Sigmoid colon (tissue), 7 donors: Measurements from ENCODE around the gene KIAA2012. TPM values are rescaled to one million over a fixed set of nuclear protein-coding genes. Genes with fewer than 3 reads are reported as not detected.
A peak's percentile ranks its signal among the peaks of the same experiment; 100 is the strongest.

Experiments used
- DNase-seq: peaks from one replicate; pipeline ENCODE4 v3.0.0-alpha.2; 2019
- H3K27ac ChIP-seq, 4 donors: fragments of 200-600 bp; sonication (generic); one replicate each; pipeline ENCODE4 v1.5.1; 2016 to 2019; ENCODE audit warnings: mild to moderate bottlenecking in 1 of 4
- H3K27me3 ChIP-seq, 3 donors: fragments of 200-600 bp; sonication (generic); one replicate each; pipeline ENCODE4 v1.5.1; 2019; ENCODE audit warnings: mild to moderate bottlenecking in 1 of 3
- H3K36me3 ChIP-seq, 4 donors: fragments of 200-600 bp; sonication (generic); one replicate each; pipeline ENCODE4 v1.5.1; 2016 to 2019
- H3K4me1 ChIP-seq, 4 donors: fragments of 200-600 bp; sonication (generic); one replicate each; pipeline ENCODE4 v1.5.1; 2017 to 2019
- H3K4me3 ChIP-seq, 4 donors: fragments of 200-600 bp; sonication (generic); one replicate each; pipeline ENCODE4 v1.5.1; 2017 to 2019; ENCODE audit warnings: mild to moderate bottlenecking in 2 of 4, moderate library complexity in 1 of 4
- H3K9me3 ChIP-seq, 4 donors: fragments of 200-600 bp in 3 of 4; sonication (generic) in 3 of 4; one replicate each; pipeline versions ENCODE4 v1.5.1 to v1.6.1; 2013 to 2019
- CTCF ChIP-seq, 4 experiments: fragments of 450-650 bp in 3 of 4; fragments of 200-600 bp in 1 of 4; IDR thresholded peaks; one replicate each; pipeline ENCODE4 v1.5.1; 2016 to 2019; ENCODE audit warnings: antibody characterized with exemption in 4 of 4, mild to moderate bottlenecking in 3 of 4, moderate library complexity in 2 of 4
- EP300 ChIP-seq, 4 donors: sonication (generic); formaldehyde crosslinking; IDR thresholded peaks; one replicate each; pipeline ENCODE4 v1.6.1; 2017; ENCODE audit warnings: antibody characterized with exemption in 4 of 4
- POLR2A ChIP-seq, 2 donors: fragments of 450-650 bp; IDR thresholded peaks; one replicate each; pipeline ENCODE4 v1.6.1; 2016; ENCODE audit warnings: antibody characterized with exemption in 2 of 2, mild to moderate bottlenecking in 2 of 2, moderate library complexity in 2 of 2
- POLR2AphosphoS5 ChIP-seq, 4 donors: sonication (generic); formaldehyde crosslinking; IDR thresholded peaks; one replicate each; pipeline ENCODE4 v1.6.1; 2017; ENCODE audit warnings: antibody characterized with exemption in 4 of 4
- WGBS, 2 donors: extraction: QIAGEN DNeasy Blood & Tissue Kit; methylation state at CpG; one replicate each; pipeline ENCODE4 v1.1.7; 2013; 5-methylcytosine and 5-hydroxymethylcytosine counted together
- intact Hi-C: fragments of 100-400 bp; cut with DNase I; formaldehyde crosslinking; loops from one replicate; pipeline ENCODE4 v1.15.1; 2023
- polyA plus RNA-seq, 3 donors: library from polyadenylated mRNA; stranded (reverse); fragments of 200-250 nt; gene quantifications; one replicate each; pipeline ENCODE4 v1.2.3, GENCODE V29; 2013
- total RNA-seq, 4 donors: library from RNA; depleted of rRNA; stranded (reverse); fragments of >200 nt; gene quantifications; one replicate each; pipeline ENCODE4 v1.1.0, GENCODE V29; 2016
- donor health status: healthy with polysubstance abuse.
- donor health status: Bipolar disorder and iron deficiency.
- donor health status: healthy.

KIAA2012 gene
- total and polyA plus RNA-seq, 7 donors: 0.04 to 0.83 (median 0.16) TPM; not detected in 4

GRCh38 chr2:202147775-202148174 is 74.7 kb downstream of the KIAA2012 start:
- 64 to 66% methylated on average over 4 of the region's 4 CpGs for WGBS, 2 donors
- no peaks in the 10 kb centered on the region for H3K27me3 ChIP-seq
- peaks cover 0 to 30% (median 20%) of the 10 kb centered on the region in 4 donors for H3K4me1 ChIP-seq
- no peak for TF ChIP-seq CTCF (IDR thresholded peaks at IDR 0.05)
- TF ChIP-seq POLR2A (IDR thresholded peaks at IDR 0.05): no peak
- TF ChIP-seq EP300 (IDR thresholded peaks at IDR 0.05): no peak
- TF ChIP-seq POLR2AphosphoS5 (IDR thresholded peaks at IDR 0.05): no peak
- intact Hi-C loops: no loop called here
- DNase-seq: no peak
- no peak overlapping the region for H3K4me3 ChIP-seq
- H3K36me3 ChIP-seq: no peaks in the 10 kb centered on the region
- peak overlapping the region in 3 of 4 donors; percentile 3 to 79 (median 75) for H3K27ac ChIP-seq
- no peaks in the 10 kb centered on the region for H3K9me3 ChIP-seq

GRCh38 chr2:202148515-202149154 is 75.6 kb downstream of the KIAA2012 start:
- Histone ChIP-seq H3K4me3 (no peak overlapping the region), H3K36me3 (no peaks in the 10 kb centered on the region), H3K27me3 (no peaks in the 10 kb centered on the region), H3K27ac (peak overlapping the region; percentile 37 to 79 (median 72)), H3K9me3 (no peaks in the 10 kb centered on the region), H3K4me1 (peaks cover 0 to 32% (median 21%) of the 10 kb centered on the region in 4 donors)
- intact Hi-C loops: no loop called here
- TF ChIP-seq CTCF (IDR thresholded peaks at IDR 0.05) (no peak), EP300 (IDR thresholded peaks at IDR 0.05) (no peak), POLR2AphosphoS5 (IDR thresholded peaks at IDR 0.05) (no peak), POLR2A (IDR thresholded peaks at IDR 0.05) (no peak)
- no peak for DNase-seq
- WGBS, 2 donors: 88 to 90% methylated on average over 17 of the region's 17 CpGs

GRCh38 chr2:202149155-202149762 is 76.2 kb downstream of the KIAA2012 start:
- intact Hi-C loops: no loop called here
- Histone ChIP-seq H3K27ac (peak overlapping the region; percentile 37 to 79 (median 72)), H3K4me1 (peaks cover 0 to 38% (median 24%) of the 10 kb centered on the region in 4 donors), H3K9me3 (no peaks in the 10 kb centered on the region), H3K36me3 (no peaks in the 10 kb centered on the region), H3K27me3 (no peaks in the 10 kb centered on the region), H3K4me3 (no peak overlapping the region)
- no peak for TF ChIP-seq POLR2A (IDR thresholded peaks at IDR 0.05)
- peak in 1 of 4 donors; percentile 34 for TF ChIP-seq POLR2AphosphoS5 (IDR thresholded peaks at IDR 0.05)
- WGBS, 2 donors: 77 to 81% methylated on average over 13 of the region's 13 CpGs
- DNase-seq: peak; percentile 81

GRCh38 chr2:202149936-202150335 is 76.9 kb downstream of the KIAA2012 start:
- intact Hi-C loops: loop anchor here (5.0 kb wide), 1 partner anchor 113 kb away; no protein-coding TSS in a partner anchor
- Histone ChIP-seq H3K27me3 (no peaks in the 10 kb centered on the region), H3K27ac (peak overlapping the region; percentile 37 to 79 (median 72)), H3K36me3 (no peaks in the 10 kb centered on the region), H3K4me3 (no peak overlapping the region), H3K4me1 (peaks cover 0 to 45% (median 27%) of the 10 kb centered on the region in 4 donors), H3K9me3 (no peaks in the 10 kb centered on the region)
- WGBS, 2 donors: 78 to 81% methylated on average over 4 of the region's 4 CpGs
- TF ChIP-seq CTCF (IDR thresholded peaks at IDR 0.05) (no peak), POLR2A (IDR thresholded peaks at IDR 0.05) (no peak), EP300 (IDR thresholded peaks at IDR 0.05) (no peak), POLR2AphosphoS5 (IDR thresholded peaks at IDR 0.05) (no peak)
- no peak for DNase-seq

GRCh38 chr2:202152104-202152715 is 79.2 kb downstream of the KIAA2012 start:
- WGBS, 2 donors: 47 to 61% methylated on average over 5 of the region's 5 CpGs
- H3K27me3 ChIP-seq: no peaks in the 10 kb centered on the region
- intact Hi-C loops: loop anchor here (5.0 kb wide), 1 partner anchor 115 kb away; no protein-coding TSS in a partner anchor
- H3K27ac ChIP-seq: no peak overlapping the region
- H3K9me3 ChIP-seq: no peaks in the 10 kb centered on the region
- no peaks in the 10 kb centered on the region for H3K36me3 ChIP-seq
- H3K4me3 ChIP-seq: no peak overlapping the region
- no peak for TF ChIP-seq CTCF (IDR thresholded peaks at IDR 0.05)
- TF ChIP-seq EP300 (IDR thresholded peaks at IDR 0.05): no peak
- no peak for TF ChIP-seq POLR2AphosphoS5 (IDR thresholded peaks at IDR 0.05)
- TF ChIP-seq POLR2A (IDR thresholded peaks at IDR 0.05): no peak
- DNase-seq: no peak
- H3K4me1 ChIP-seq: peaks cover 0 to 44% (median 28%) of the 10 kb centered on the region in 4 donors
